Right lobe of liver (tissue), 6 donors: ENCODE results near the gene TBX4. TPM values are rescaled to one million over a fixed set of nuclear protein-coding genes. Genes with fewer than 3 reads are reported as not detected.
"Not testable (repeated sequence)": the region's sequence is repeated elsewhere in the genome, so short reads cannot be mapped to it uniquely, and the experiment has no call there.

Experiments used
- ATAC-seq, 4 donors: fragments of 200-7000 bp; cut with Tn5 transposase; one replicate each; pipeline ENCODE4 v1.9.1; 2020; ENCODE audit warnings: mild to moderate bottlenecking in 4 of 4, moderate library complexity in 4 of 4
- DNase-seq, 3 donors: peaks; one replicate each; pipeline ENCODE4 v3.0.0-alpha.2; 2020
- H3K27ac ChIP-seq, 3 donors: fragments of 200-600 bp; one replicate each; pipeline ENCODE4 v1.8.0; 2022
- H3K27me3 ChIP-seq, 2 donors: fragments of 200-600 bp; one replicate each; pipeline ENCODE4 v1.8.0; 2022
- H3K36me3 ChIP-seq, 4 donors: fragments of 200-600 bp; sonication (generic) in 1 of 4; one replicate each; pipeline versions ENCODE4 v1.5.1 to v1.8.0; 2017 to 2022; ENCODE audit warnings: control low read depth in 1 of 4
- H3K4me1 ChIP-seq, 4 donors: fragments of 200-600 bp; sonication (generic) in 1 of 4; one replicate each; pipeline versions ENCODE4 v1.5.1 to v1.8.0; 2017 to 2022; ENCODE audit warnings: control low read depth in 1 of 4
- H3K4me3 ChIP-seq, 3 donors: fragments of 200-600 bp; one replicate each; pipeline ENCODE4 v1.8.0; 2022
- H3K9me3 ChIP-seq, 4 donors: fragments of 200-600 bp; sonication (generic) in 1 of 4; one replicate each; pipeline versions ENCODE4 v1.5.1 to v1.8.0; 2017 to 2022; ENCODE audit warnings: control low read depth in 1 of 4
- POLR2A ChIP-seq: fragments of 450-650 bp; IDR thresholded peaks from one replicate; pipeline ENCODE4 v1.6.1; 2017; ENCODE audit warnings: antibody characterized with exemption, mild to moderate bottlenecking
- WGBS: methylation state at CpG from one replicate; pipeline ENCODE4 v1.1.6; 2018; ENCODE audit warnings: low coverage, low lambda C conversion rate; ENCODE audit not compliant: insufficient coverage; ENCODE audit errors: missing lambda C conversion rate; 5-methylcytosine and 5-hydroxymethylcytosine counted together
- intact Hi-C, 2 donors: fragments of 100-400 bp; cut with DNase I; formaldehyde crosslinking; loops; one replicate each; pipeline versions ENCODE4 v1.11.2 to v1.14.1; 2022
- total RNA-seq, 6 experiments: library from RNA; depleted of rRNA in 2 of 6; stranded (reverse); fragments of >200 nt in 2 of 6; fragmentation: NEBNext Ultra II Directional in 3 of 6; extraction: Animal tissue kit (Norgen Biotek cat#: 25700) in 3 of 6; gene quantifications; one replicate each; pipeline versions ENCODE4 v1.1.0 to v1.2.4, GENCODE V29; 2016 to 2023
- TF ChIP-seq, protein P1 (sequence below), 4 donors: fragments of 200-600 bp in 3 of 4; fragments of 450-650 bp in 1 of 4; IDR thresholded peaks; one replicate each; pipeline versions ENCODE4 v1.5.1 to v1.8.0; 2016 to 2022; ENCODE audit warnings: antibody characterized with exemption in 4 of 4, mild to moderate bottlenecking in 2 of 4
- donor health status: DM: no; HTN: yes; CAD: no.
- donor health status: DM: no; HTN: no; CAD: no.
- donor health status: DM: no; HTN: no; CAD: no.
- donor health status: DM: no; HTN: yes; CAD: no.
- donor health status: DM: no; HTN: yes; CAD: no.

The TBX4 gene
- total RNA-seq, 6 experiments from 2014 or later: not detected

GRCh38 chr17:61443475-61443882, 8.7 kb upstream of the TBX4 start:
- intact Hi-C loops: no loop called here
- H3K27me3 ChIP-seq: no peaks in the 10 kb centered on the region
- H3K4me3 ChIP-seq: no peak overlapping the region
- 65% methylated on average over 4 of the region's 18 CpGs for WGBS
- ATAC-seq (no peak), DNase-seq (no peak)
- H3K27ac ChIP-seq: no peak overlapping the region
- no peaks in the 10 kb centered on the region for H3K9me3 ChIP-seq
- no peaks in the 10 kb centered on the region for H3K4me1 ChIP-seq
- TF ChIP-seq POLR2A: no peak
- TF ChIP-seq, protein P1, sequence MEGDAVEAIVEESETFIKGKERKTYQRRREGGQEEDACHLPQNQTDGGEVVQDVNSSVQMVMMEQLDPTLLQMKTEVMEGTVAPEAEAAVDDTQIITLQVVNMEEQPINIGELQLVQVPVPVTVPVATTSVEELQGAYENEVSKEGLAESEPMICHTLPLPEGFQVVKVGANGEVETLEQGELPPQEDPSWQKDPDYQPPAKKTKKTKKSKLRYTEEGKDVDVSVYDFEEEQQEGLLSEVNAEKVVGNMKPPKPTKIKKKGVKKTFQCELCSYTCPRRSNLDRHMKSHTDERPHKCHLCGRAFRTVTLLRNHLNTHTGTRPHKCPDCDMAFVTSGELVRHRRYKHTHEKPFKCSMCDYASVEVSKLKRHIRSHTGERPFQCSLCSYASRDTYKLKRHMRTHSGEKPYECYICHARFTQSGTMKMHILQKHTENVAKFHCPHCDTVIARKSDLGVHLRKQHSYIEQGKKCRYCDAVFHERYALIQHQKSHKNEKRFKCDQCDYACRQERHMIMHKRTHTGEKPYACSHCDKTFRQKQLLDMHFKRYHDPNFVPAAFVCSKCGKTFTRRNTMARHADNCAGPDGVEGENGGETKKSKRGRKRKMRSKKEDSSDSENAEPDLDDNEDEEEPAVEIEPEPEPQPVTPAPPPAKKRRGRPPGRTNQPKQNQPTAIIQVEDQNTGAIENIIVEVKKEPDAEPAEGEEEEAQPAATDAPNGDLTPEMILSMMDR (IDR thresholded peaks at IDR 0.05): no peak
- H3K36me3 ChIP-seq: no peaks in the 10 kb centered on the region

GRCh38 chr17:61444075-61444474, 8.1 kb upstream of the TBX4 start:
- ATAC-seq (no peak), DNase-seq (no peak)
- intact Hi-C loops: no loop called here
- no peaks in the 10 kb centered on the region for H3K9me3 ChIP-seq
- WGBS: 71% methylated on average over 1 of the region's 13 CpGs
- H3K36me3 ChIP-seq: no peaks in the 10 kb centered on the region
- H3K4me3 ChIP-seq: no peak overlapping the region
- no peak for TF ChIP-seq POLR2A
- TF ChIP-seq, protein P1 (IDR thresholded peaks at IDR 0.05): no peak
- H3K27ac ChIP-seq: no peak overlapping the region
- H3K4me1 ChIP-seq: no peaks in the 10 kb centered on the region
- no peaks in the 10 kb centered on the region for H3K27me3 ChIP-seq

- no peak for TF ChIP-seq POLR2A
- TF ChIP-seq, protein P1 (IDR thresholded peaks at IDR 0.05): no peak
- Histone ChIP-seq H3K27me3 (no peaks in the 10 kb centered on the region), H3K4me1 (no peaks in the 10 kb centered on the region), H3K4me3 (no peak overlapping the region), H3K9me3 (no peaks in the 10 kb centered on the region), H3K27ac (no peak overlapping the region), H3K36me3 (no peaks in the 10 kb centered on the region)
- no peak for DNase-seq
- intact Hi-C loops: no loop called here
- WGBS: 60% methylated on average over 6 of the region's 6 CpGs
- ATAC-seq: no peak
Observed at GRCh38 chr17:61444831-61445230, 7.4 kb upstream of the TBX4 start.

DNA sequence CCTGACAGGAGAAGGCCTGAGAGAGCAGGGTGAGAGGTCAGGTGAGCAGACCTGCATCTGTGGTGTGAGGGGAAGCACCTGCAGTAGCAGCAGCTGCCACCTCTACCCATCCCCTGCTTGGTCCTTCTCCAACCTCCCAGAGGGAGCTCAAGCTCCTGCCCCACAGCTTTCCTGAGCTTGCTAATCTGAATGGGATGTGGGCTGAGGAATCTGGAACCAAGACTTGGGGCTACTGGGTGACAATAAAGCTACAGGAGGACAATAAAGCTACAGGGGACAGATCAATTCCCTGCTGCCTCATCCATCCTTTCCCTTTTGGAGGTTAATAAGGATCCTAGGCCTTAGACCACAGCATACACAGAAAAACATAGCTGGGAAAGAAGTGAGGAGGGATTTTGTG, 4.9 kb upstream of the TBX4 start:
- TF ChIP-seq, protein P1 (IDR thresholded peaks at IDR 0.05): no peak
- TF ChIP-seq POLR2A: no peak
- Histone ChIP-seq H3K36me3 (no peaks in the 10 kb centered on the region), H3K4me3 (no peak overlapping the region), H3K4me1 (peaks cover 0 to 12% (median 0%) of the 10 kb centered on the region in 4 donors), H3K27me3 (peaks cover 6 to 14% of the 10 kb centered on the region in 2 donors), H3K9me3 (no peaks in the 10 kb centered on the region), H3K27ac (no peak overlapping the region)
- intact Hi-C loops: no loop called here
- DNase-seq: no peak
- no peak for ATAC-seq

DNA sequence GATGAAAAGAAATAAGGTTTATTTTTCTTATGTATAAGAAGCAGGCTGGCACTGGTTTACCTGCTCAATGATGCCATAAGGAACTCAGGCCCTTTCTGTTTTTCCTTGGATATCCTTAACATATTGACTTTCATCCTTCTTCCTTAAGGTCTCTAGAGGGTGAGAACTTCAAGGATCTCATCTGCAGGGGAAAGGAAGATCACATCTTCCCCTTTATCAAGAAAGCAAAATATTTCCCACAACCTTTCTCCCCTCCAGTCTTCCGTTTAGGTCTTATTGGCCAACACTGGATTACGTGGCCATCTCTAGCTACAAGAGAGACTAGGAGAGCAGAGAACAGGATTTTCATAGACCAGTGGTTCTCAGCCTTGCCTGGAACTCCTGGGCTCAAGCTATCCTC, 4.2 kb upstream of the TBX4 start:
- no peak overlapping the region for H3K27ac ChIP-seq
- peaks cover 0 to 12% (median 0%) of the 10 kb centered on the region in 4 donors for H3K4me1 ChIP-seq
- peaks cover 8 to 18% of the 10 kb centered on the region in 2 donors for H3K27me3 ChIP-seq
- H3K4me3 ChIP-seq: no peak overlapping the region
- DNase-seq (no peak), ATAC-seq (no peak)
- no peak for TF ChIP-seq POLR2A
- TF ChIP-seq, protein P1 (IDR thresholded peaks at IDR 0.05): no peak
- H3K36me3 ChIP-seq: no peaks in the 10 kb centered on the region
- WGBS: 46% methylated on average over 2 of the region's 2 CpGs
- intact Hi-C loops: no loop called here
- no peaks in the 10 kb centered on the region for H3K9me3 ChIP-seq

GRCh38 chr17:61449140-61449539, 3.1 kb upstream of the TBX4 start:
- DNase-seq, intact Hi-C loops, H3K36me3 ChIP-seq, ATAC-seq, H3K4me3 ChIP-seq, H3K9me3 ChIP-seq, H3K27ac ChIP-seq: not testable (repeated sequence)
- Histone ChIP-seq H3K27me3 (peaks cover 13 to 25% of the 10 kb centered on the region in 2 donors), H3K4me1 (peaks cover 0 to 15% (median 0%) of the 10 kb centered on the region in 4 donors)
- WGBS: 86% methylated on average over 4 of the region's 4 CpGs
